Lower leg skin (tissue), 3 donors: ENCODE results near the gene NEU2.

Source experiments
- POLR2A ChIP-seq, 2 donors: fragments of 450-650 bp; IDR thresholded peaks; one replicate each; pipeline ENCODE4 v1.6.1; 2016 to 2017; ENCODE audit warnings: antibody characterized with exemption in 2 of 2, mild to moderate bottlenecking in 1 of 2, moderate library complexity in 1 of 2
- TF ChIP-seq, protein P1 (sequence below), 3 donors: fragments of 450-650 bp; IDR thresholded peaks; one replicate each; pipeline ENCODE4 v1.5.1; 2016; ENCODE audit warnings: antibody characterized with exemption in 3 of 3, mild to moderate bottlenecking in 3 of 3, moderate library complexity in 2 of 3

- TF ChIP-seq, protein P1, sequence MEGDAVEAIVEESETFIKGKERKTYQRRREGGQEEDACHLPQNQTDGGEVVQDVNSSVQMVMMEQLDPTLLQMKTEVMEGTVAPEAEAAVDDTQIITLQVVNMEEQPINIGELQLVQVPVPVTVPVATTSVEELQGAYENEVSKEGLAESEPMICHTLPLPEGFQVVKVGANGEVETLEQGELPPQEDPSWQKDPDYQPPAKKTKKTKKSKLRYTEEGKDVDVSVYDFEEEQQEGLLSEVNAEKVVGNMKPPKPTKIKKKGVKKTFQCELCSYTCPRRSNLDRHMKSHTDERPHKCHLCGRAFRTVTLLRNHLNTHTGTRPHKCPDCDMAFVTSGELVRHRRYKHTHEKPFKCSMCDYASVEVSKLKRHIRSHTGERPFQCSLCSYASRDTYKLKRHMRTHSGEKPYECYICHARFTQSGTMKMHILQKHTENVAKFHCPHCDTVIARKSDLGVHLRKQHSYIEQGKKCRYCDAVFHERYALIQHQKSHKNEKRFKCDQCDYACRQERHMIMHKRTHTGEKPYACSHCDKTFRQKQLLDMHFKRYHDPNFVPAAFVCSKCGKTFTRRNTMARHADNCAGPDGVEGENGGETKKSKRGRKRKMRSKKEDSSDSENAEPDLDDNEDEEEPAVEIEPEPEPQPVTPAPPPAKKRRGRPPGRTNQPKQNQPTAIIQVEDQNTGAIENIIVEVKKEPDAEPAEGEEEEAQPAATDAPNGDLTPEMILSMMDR (IDR thresholded peaks at IDR 0.05): no peak
- TF ChIP-seq POLR2A (IDR thresholded peaks at IDR 0.05): no peak
Observed at GRCh38 chr2:233034091-233034882, 1.8 kb downstream of the NEU2 start.
